GM18868 (cell line): ENCODE data around the gene SOX2.

Experiments used
- ATAC-seq: cut with Tn5 transposase; IDR thresholded peaks from one replicate; pipeline ENCODE4 v1.9.1; 2021; ENCODE audit warnings: mild to moderate bottlenecking, moderate library complexity; ENCODE audit not compliant: unreplicated experiment

Gene SOX2

GRCh38 chr3:181711325-181712135 lies at the start of gene SOX2:
Gene SOX2 (plus strand): TSS chr3:181711925. CDS start chr3:181712361, 436 bp downstream.
- peak; percentile 49 for ATAC-seq

GRCh38 chr3:181683563-181683962 lies 28.2 kb upstream of the SOX2 start:
- ATAC-seq, result no peak

- no peak for ATAC-seq
Measured at GRCh38 chr3:181687190-181687589, 24.5 kb upstream of the SOX2 start.

GRCh38 chr3:181687731-181688130 lies 24.0 kb upstream of the SOX2 start:
- ATAC-seq, result no peak

- ATAC-seq, result no peak
Measured at GRCh38 chr3:181689546-181689945, 22.2 kb upstream of the SOX2 start.

GRCh38 chr3:181690769-181691168 lies 21.0 kb upstream of the SOX2 start:
- no peak for ATAC-seq

- no peak for ATAC-seq
Measured at GRCh38 chr3:181691901-181692300, 19.8 kb upstream of the SOX2 start.

- no peak for ATAC-seq
Measured at GRCh38 chr3:181692311-181693145, 19.2 kb upstream of the SOX2 start.

- no peak for ATAC-seq
Measured at GRCh38 chr3:181693280-181693679, 18.4 kb upstream of the SOX2 start.

GRCh38 chr3:181694805-181695660 lies 16.7 kb upstream of the SOX2 start:
- no peak for ATAC-seq

- no peak for ATAC-seq
Measured at GRCh38 chr3:181695661-181696491, 15.8 kb upstream of the SOX2 start.

- no peak for ATAC-seq
Measured at GRCh38 chr3:181696626-181697230, 15.0 kb upstream of the SOX2 start.

- no peak for ATAC-seq
Measured at GRCh38 chr3:181698263-181698954, 13.3 kb upstream of the SOX2 start.

- no peak for ATAC-seq
Measured at GRCh38 chr3:181699171-181699903, 12.4 kb upstream of the SOX2 start.

- ATAC-seq, result peak; percentile 60
Measured at GRCh38 chr3:181700168-181701087, 11.3 kb upstream of the SOX2 start.

- ATAC-seq, result no peak
Measured at GRCh38 chr3:181701096-181701495, 10.6 kb upstream of the SOX2 start.
